Measurements from ENCODE around the gene GINS1. TPM values are rescaled to one million over a fixed set of nuclear protein-coding genes. Genes with fewer than 3 reads are reported as not detected.

GINS1 gene
- total and polyA plus RNA-seq, 4 donors = 0.17 to 11.4 (median 0.48) TPM

- H3K9me3 ChIP-seq (ENCODE audit: control insufficient read depth in 4 of 4, low read length in 3 of 4) = no peaks in the 10 kb centered on the region
- H3K27ac ChIP-seq (ENCODE audit: low read depth in 1 of 2, low read length in 2 of 2) = no peak overlapping the region
- 94% methylated on average over 7 of the region's 7 CpGs for WGBS
- DNase-seq (ENCODE audit: low spot score) = no peak
- TF ChIP-seq MAX (IDR thresholded peaks at IDR 0.05) (no peak), ATF3 (IDR thresholded peaks at IDR 0.05) (no peak), RAD21 (IDR thresholded peaks at IDR 0.05) (no peak), TAF1 (conservative IDR thresholded peaks at IDR 0.05) (no peak), ZBTB33 (IDR thresholded peaks at IDR 0.05) (no peak), JUND (IDR thresholded peaks at IDR 0.05) (no peak), CTCF (IDR thresholded peaks at IDR 0.05; ENCODE audit: low read depth, low read length, missing input control) (no peak), GABPA (IDR thresholded peaks at IDR 0.05 in 1 of 2, conservative IDR thresholded peaks at IDR 0.05 in 1 of 2) (no peak), SP1 (IDR thresholded peaks at IDR 0.05) (no peak), FOXA1 (IDR thresholded peaks at IDR 0.05) (no peak), EGR1 (IDR thresholded peaks at IDR 0.05; ENCODE audit: low read depth in 2 of 2) (no peak), REST (IDR thresholded peaks at IDR 0.05) (no peak)
- H3K9ac ChIP-seq (ENCODE audit: low read depth in 1 of 2, low read length in 2 of 2) = no peak overlapping the region
- no peak overlapping the region for H3K4me3 ChIP-seq (ENCODE audit: low read depth in 1 of 3, low read length in 3 of 3)
- H3K27me3 ChIP-seq (ENCODE audit: control insufficient read depth in 4 of 4, insufficient read depth in 4 of 4, low read length in 3 of 4) = no peaks in the 10 kb centered on the region
- H3K36me3 ChIP-seq (ENCODE audit: control insufficient read depth in 4 of 4, insufficient read depth in 3 of 4, low read depth in 1 of 4, low read length in 3 of 4) = peaks cover 1 to 52% (median 24%) of the 10 kb centered on the region in 4 donors
- no peaks in the 10 kb centered on the region for H3K4me1 ChIP-seq (ENCODE audit: control insufficient read depth in 4 of 4, insufficient read depth in 4 of 4, low read length in 3 of 4)
Measured at GRCh38 chr20:25466846-25467245, 59.4 kb downstream of the GINS1 start.

- Histone ChIP-seq H3K27me3 (ENCODE audit: control insufficient read depth in 4 of 4, insufficient read depth in 4 of 4, low read length in 3 of 4) (no peaks in the 10 kb centered on the region), H3K9me3 (ENCODE audit: control insufficient read depth in 4 of 4, low read length in 3 of 4) (no peaks in the 10 kb centered on the region), H3K9ac (ENCODE audit: low read depth in 1 of 2, low read length in 2 of 2) (no peak overlapping the region), H3K4me1 (ENCODE audit: control insufficient read depth in 4 of 4, insufficient read depth in 4 of 4, low read length in 3 of 4) (no peaks in the 10 kb centered on the region), H3K4me3 (ENCODE audit: low read depth in 1 of 3, low read length in 3 of 3) (no peak overlapping the region), H3K27ac (ENCODE audit: low read depth in 1 of 2, low read length in 2 of 2) (no peak overlapping the region), H3K36me3 (ENCODE audit: control insufficient read depth in 4 of 4, insufficient read depth in 3 of 4, low read depth in 1 of 4, low read length in 3 of 4) (peaks cover 1 to 50% (median 21%) of the 10 kb centered on the region in 4 donors)
- TF ChIP-seq EGR1 (IDR thresholded peaks at IDR 0.05; ENCODE audit: low read depth in 2 of 2) (no peak), SP1 (IDR thresholded peaks at IDR 0.05) (no peak), TAF1 (conservative IDR thresholded peaks at IDR 0.05) (no peak), HNF4A (conservative IDR thresholded peaks at IDR 0.05) (no peak)
- 94% methylated on average over 8 of the region's 8 CpGs for WGBS
- no peak for DNase-seq (ENCODE audit: low spot score)
Measured at GRCh38 chr20:25467441-25467840, 60.0 kb downstream of the GINS1 start.
